ENCODE measurements around the gene SKA1. TPM values are rescaled to one million over a fixed set of nuclear protein-coding genes. Genes with fewer than 3 reads are reported as not detected.
"Not testable (repeated sequence)": the region's sequence is repeated elsewhere in the genome, so short reads cannot be mapped to it uniquely, and the experiment has no call there.

SKA1 gene
- polyA plus RNA-seq, 1 donor: 2.7 TPM

- DNase-seq: no peak
These were observed 58.1 kb downstream of the SKA1 start for GRCh38 chr18:50432915-50433314.

GRCh38 chr18:50436742-50437141 is 61.9 kb downstream of the SKA1 start:
- DNase-seq: not testable (repeated sequence)

GRCh38 chr18:50439460-50440015 is 64.7 kb downstream of the SKA1 start:
- DNase-seq: no peak

GRCh38 chr18:50441016-50441415 is 66.2 kb downstream of the SKA1 start:
- no peak for DNase-seq

- DNase-seq: no peak
These were observed 66.7 kb downstream of the SKA1 start for GRCh38 chr18:50441501-50441900.

Other genes starting within 250 kb of the SKA1 start
- gene MYO5B, start 179.9 kb upstream of the SKA1 start, polyA plus RNA-seq (ENCODE audit: insufficient read length): 1.7 TPM
- gene CFAP53, start 108.6 kb upstream of the SKA1 start, polyA plus RNA-seq (ENCODE audit: insufficient read length): 0.10 TPM
- gene MBD1, start 93.5 kb upstream of the SKA1 start, polyA plus RNA-seq (ENCODE audit: insufficient read length): 45.4 TPM
- 38.0 TPM for gene CXXC1, start 87.4 kb upstream of the SKA1 start, polyA plus RNA-seq (ENCODE audit: insufficient read length)
- 9.7 TPM for gene MAPK4, start 185.0 kb downstream of the SKA1 start, polyA plus RNA-seq (ENCODE audit: insufficient read length)

Data from hindlimb muscle (tissue), 1 donor.